Hippocampal formation (tissue), 2 donors: Measurements from ENCODE around the gene CAMSAP1.
"Not testable (repeated sequence)": the region's sequence is repeated elsewhere in the genome, so short reads cannot be mapped to it uniquely, and the experiment has no call there.

ENCODE experiments used
- DNase-seq, 2 donors: peaks; one replicate each; lab custom pipeline; 2025; lab: John Stamatoyannopoulos, UW

CAMSAP1 gene, protein sequence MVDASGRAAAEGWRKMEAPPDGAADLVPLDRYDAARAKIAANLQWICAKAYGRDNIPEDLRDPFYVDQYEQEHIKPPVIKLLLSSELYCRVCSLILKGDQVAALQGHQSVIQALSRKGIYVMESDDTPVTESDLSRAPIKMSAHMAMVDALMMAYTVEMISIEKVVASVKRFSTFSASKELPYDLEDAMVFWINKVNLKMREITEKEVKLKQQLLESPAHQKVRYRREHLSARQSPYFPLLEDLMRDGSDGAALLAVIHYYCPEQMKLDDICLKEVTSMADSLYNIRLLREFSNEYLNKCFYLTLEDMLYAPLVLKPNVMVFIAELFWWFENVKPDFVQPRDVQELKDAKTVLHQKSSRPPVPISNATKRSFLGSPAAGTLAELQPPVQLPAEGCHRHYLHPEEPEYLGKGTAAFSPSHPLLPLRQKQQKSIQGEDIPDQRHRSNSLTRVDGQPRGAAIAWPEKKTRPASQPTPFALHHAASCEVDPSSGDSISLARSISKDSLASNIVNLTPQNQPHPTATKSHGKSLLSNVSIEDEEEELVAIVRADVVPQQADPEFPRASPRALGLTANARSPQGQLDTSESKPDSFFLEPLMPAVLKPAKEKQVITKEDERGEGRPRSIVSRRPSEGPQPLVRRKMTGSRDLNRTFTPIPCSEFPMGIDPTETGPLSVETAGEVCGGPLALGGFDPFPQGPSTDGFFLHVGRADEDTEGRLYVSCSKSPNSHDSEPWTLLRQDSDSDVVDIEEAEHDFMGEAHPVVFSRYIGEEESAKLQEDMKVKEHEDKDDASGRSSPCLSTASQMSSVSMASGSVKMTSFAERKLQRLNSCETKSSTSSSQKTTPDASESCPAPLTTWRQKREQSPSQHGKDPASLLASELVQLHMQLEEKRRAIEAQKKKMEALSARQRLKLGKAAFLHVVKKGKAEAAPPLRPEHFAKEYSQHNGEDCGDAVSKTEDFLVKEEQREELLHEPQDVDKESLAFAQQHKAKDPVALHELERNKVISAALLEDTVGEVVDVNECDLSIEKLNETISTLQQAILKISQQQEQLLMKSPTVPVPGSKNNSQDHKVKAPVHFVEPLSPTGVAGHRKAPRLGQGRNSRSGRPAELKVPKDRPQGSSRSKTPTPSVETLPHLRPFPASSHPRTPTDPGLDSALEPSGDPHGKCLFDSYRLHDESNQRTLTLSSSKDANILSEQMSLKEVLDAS (N-terminal part only)

DNA sequence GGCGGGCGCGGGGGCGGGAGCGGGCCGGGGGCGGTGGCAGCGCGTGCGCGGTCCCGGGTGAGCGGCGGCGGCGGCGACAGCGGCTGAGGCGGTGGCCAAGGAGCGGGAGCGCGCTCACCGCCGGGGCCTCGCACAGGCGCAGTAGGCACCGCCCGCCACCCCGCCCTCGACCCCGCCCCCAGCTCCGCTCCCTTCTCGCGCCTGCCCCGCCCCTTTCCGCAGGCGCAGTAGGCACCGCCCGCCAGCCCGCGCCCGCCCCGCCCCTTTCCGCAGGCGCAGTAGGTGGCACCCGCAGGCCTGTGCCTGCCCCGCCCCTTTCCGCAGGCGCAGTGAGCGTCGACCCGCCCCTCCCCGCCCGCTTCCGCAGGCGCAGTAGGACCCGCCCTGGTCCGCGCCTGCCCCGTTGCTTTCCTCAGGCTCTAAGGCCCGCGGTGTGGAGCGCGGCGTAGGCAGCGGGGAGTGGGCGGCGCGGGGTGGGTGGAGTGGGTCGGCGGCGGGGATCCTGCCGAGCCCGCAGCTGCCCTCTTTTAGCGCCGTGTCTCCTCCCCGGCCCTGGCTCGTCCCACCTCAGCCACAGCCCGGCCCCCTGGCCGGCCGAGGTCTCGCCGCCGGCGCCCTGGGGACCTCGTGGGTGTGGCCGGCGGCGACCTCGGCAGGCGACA, at the start of gene CAMSAP1:
Gene CAMSAP1 (minus strand): TSS at position 116 of the 662 bp plus-strand sequence. CDS start 387 bp downstream, outside the sequence.
- DNase-seq = peak; percentile 90 to 95

- no peak for DNase-seq
These were observed 49.4 kb upstream of the CAMSAP1 start for GRCh38 chr9:135956802-135957174.

GRCh38 chr9:135955934-135956801, 48.8 kb upstream of the CAMSAP1 start:
- no peak for DNase-seq

DNA sequence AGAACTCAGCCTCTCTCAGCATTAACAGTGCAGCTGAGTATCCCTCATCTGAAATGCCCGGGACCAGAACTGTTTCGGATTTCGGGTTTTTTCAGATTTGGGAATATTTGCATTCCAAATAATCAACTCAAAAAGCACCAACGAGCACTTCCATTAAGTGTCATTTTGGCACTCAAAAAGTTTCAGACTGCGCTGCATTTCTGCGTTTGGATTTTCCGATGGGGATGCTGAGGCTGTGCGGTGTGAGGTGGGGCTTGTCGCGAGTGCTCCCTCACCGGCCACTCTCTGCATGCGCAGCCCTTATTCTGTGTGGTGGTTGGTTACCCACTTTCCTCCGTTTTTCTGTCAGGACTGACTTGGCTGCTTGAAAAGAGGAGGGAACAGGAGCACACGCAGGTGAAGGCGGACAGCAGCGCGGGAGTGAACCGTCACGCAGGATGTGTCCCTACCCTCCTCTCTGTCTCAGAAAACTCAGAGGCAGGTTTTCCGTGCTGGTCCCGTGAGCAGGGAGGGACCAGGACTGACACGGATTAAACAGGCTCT, 45.4 kb upstream of the CAMSAP1 start:
- DNase-seq = no peak

DNA sequence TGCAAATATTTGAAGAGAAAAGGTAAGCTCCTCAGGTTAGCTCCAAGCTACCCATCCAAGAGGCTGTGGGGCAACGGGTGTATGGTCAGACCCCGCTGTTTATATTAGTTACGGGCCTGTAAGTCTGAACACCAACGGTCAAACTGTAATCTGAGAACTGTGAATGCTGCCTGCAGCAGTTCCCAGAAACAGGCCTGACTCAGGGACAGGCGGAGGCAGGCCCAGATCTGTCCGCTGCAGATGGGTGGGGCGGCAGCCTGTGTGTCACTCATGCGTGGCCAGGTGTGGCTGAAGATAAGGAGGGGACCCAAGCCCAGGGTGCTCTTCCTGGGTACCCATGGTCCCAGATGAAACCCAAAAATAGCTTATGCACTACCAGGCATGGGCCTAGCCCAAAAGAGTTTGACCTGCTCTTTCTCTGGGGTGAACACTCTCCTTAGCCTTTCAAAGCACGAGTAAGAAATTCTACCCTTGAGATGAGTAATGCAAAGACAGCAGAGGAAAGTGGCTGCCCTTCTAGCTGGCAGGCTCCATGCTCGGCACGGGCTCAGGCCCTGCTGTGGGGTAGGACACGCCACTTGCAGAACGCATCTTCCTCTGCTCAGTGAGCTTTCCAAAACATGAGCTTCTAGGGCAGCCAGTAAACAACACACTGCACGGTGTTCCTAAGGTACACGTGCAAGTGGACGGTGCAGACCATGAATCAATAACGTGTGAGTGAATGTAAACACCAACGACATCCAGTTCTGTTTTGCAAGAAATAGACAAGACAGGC, 44.7 kb upstream of the CAMSAP1 start:
- no peak for DNase-seq

DNA sequence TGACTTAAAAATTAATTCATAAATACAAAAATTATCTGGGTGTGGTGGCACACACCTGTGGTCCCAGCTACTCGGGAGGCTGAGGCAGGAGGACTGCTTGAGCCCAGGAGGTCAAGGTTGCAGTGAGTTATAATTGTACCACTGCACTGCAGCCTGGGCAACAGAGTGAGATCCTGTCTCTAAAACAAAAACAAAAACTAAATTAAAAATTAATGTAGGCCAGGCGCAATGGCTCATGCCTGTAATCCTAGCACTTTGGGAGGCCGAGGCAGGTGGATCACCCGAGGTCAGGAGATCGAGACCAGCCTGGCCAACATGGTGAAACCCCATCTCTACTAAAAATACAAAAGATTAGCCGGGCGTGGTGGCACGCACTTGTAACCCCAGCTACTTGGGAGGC, 44.0 kb upstream of the CAMSAP1 start:
- not testable (repeated sequence) for DNase-seq

- DNase-seq = not testable (repeated sequence)
These were observed 43.5 kb upstream of the CAMSAP1 start for GRCh38 chr9:135950841-135951240.

GRCh38 chr9:135950135-135950682, 42.9 kb upstream of the CAMSAP1 start:
- DNase-seq = no peak

GRCh38 chr9:135949501-135950134, 42.3 kb upstream of the CAMSAP1 start:
- DNase-seq = no peak

DNA sequence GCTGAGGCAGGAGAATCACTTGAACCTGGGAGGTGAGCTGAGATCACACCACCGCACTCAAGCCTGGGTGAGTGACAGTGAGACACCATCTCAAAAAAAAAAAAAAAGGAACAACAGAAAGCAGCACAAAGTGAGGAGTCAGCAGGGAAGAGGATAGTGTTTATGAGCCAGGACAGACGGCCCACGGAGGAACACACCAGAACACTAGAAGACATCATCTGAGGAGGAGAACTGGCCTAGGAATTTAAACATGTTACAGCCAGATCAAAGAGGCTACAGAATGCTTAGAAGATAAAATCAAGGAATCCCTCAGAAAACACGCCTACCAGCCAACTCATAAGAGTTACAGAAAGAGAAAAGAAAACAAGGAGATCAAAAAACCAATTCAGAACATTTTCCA, 41.6 kb upstream of the CAMSAP1 start:
- DNase-seq = no peak

GRCh38 chr9:135948446-135948845, 41.1 kb upstream of the CAMSAP1 start:
- DNase-seq = no peak

DNA sequence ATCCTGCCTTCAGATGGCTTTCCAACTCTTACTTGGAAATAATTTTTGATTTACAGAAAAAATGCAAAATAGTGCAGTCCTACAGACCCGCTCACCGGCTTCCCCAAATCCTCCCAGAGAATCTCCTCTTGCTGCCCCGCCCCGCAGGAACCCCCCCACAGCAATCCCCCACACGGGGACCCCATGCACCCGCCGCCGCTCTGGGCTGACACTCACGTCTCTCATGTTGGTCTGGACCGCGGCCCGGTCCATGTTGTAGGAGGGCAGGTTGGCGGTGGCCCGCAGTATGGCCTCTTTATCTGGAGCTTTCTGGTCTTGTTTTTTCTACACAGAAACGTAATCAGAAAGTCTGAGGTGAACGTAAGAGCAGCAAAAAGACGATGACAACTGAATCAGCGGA, 40.2 kb upstream of the CAMSAP1 start:
- DNase-seq = no peak

DNA sequence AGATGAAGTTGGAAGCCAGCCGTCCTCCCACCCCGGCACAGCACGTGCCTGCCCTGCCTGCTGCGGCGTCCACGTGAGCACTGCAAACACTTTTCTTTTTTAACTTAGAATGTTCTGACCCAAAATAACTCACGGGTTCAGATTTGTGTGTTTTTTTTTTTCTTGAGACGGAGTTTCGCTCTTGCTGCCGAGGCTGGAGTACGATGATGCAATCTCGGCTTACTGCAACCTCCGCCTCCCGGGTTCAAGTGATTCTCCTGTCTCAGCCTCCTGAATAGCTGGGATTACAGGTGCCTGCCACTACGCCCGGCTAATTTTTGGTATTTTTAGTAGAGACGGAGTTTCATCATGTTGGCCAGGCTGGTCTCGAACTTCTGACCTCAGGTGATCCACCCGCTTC, 39.8 kb upstream of the CAMSAP1 start:
- DNase-seq = not testable (repeated sequence)

- no peak for DNase-seq
These were observed 39.1 kb upstream of the CAMSAP1 start for GRCh38 chr9:135946392-135946994.

DNA sequence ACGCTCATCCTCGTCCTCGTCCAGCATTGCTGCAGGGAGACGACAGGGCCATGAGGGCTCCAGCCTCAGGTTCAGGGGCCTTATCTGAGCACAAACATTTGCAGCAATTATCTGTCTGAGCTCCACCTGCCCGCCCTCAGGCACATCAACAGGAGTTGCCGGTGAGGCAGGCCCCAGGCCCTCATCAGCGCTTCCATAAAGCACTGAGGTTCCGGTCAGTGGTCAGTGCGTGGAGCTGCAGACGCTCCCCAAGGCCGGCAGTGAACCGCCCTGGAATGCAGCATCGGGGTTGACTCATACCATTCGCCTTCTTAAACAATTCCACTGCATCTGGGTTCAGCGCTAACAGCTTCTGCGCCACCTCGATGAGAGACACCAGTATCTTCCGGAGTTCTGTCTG, 38.6 kb upstream of the CAMSAP1 start:
- no peak for DNase-seq

DNA sequence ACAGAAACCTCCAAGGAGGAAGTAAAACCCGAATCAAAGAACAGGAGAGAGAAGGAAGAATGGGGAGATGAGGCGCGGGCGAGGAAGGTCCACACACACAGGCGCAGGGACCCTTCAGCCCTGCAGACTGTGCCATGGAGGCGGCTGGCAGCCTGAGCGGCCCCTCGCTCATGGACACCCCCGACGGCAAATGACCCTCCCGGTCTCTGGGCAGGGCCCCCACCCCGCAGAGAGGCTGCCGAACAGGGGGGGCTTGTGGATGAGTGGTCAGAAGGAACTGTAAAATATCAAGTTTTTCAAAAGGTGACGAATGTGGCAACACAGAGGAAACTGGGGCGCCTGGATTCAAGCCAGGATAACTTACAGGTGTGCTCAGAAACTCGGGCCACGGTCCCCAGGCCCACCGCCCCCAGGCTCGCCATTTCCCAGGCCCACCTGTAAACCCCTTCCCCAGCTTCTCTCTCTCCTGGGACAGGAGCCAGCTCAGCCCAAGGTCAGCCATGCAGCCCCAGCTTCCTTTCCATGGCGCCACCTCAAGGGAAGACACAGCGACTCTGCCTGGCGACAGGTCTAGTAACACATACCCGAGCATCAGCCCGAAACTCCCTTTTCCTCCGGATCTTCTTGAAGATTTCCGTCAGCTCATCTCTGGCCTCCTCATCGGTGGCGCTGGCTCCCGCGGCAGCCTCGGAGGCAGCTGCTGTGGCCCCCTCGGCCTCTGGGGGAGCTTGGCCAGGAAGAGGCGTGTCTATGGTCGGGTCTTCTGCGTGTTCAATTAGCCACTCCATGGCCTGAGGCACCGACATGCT, 37.3 kb upstream of the CAMSAP1 start:
- DNase-seq = no peak

GRCh38 chr9:135943604-135944003, 36.3 kb upstream of the CAMSAP1 start:
- not testable (repeated sequence) for DNase-seq
